ENCODE data around the gene RFX1.

Gene RFX1

GRCh38 chr19:13942023-13942684 is 64.0 kb downstream of the RFX1 start:
- CTCF ChIA-PET = no interaction called here

GRCh38 chr19:13938301-13939064 is 67.6 kb downstream of the RFX1 start, which contains the start of gene PODNL1:
Gene PODNL1, minus strand, starts transcription at chr19:13938417. Its CDS starts 236 bp downstream, at chr19:13938181.
- Histone ChIP-seq H3K4me3 (ENCODE audit: low read depth, low read length) (no peak within 1 kb of the TSS), H3K4me1 (ENCODE audit: control insufficient read depth, insufficient read depth, low read length) (no peaks in the 10 kb centered on the region), H3K27ac (ENCODE audit: extremely low read depth, low read depth, low read length) (no peak within 1 kb of the TSS), H3K9me3 (ENCODE audit: control insufficient read depth, insufficient read depth, low read depth, low read length) (no peaks in the 10 kb centered on the region), H3K36me3 (ENCODE audit: control insufficient read depth in 2 of 2, insufficient read depth in 1 of 2, low read length in 2 of 2) (no peaks in the 10 kb centered on the region; a peak in 1 of 3 replicates)
- ChIA-PET POLR2A (interaction anchor here (1.1 kb wide), 1 partner anchor 17 kb away, joined by 5 read pairs; no protein-coding TSS in a partner anchor), CTCF (interaction anchor here (0.6 to 0.8 kb wide), 3 partner anchors 35 to 232 kb away, joined by 3 to 4 read pairs (median 3); partner anchors contain the start of gene ASF1B)
- no peak for TF ChIP-seq ZNF335 (tag by site-specific recombination; conservative IDR thresholded peaks at IDR 0.05)
- 0 out of 2 replicates have a peak, but pooled peaks have one; percentile 50 for TF ChIP-seq PRDM10 (tag by site-specific recombination; IDR thresholded peaks at IDR 0.05)

More at GRCh38 chr19:13942023-13942684, 64.0 kb downstream of the RFX1 start:
- Histone ChIP-seq H3K4me1 (ENCODE audit: control insufficient read depth, insufficient read depth, low read length) (no peaks in the 10 kb centered on the region), H3K9me3 (ENCODE audit: control insufficient read depth, insufficient read depth, low read depth, low read length) (no peaks in the 10 kb centered on the region), H3K36me3 (ENCODE audit: control insufficient read depth in 2 of 2, insufficient read depth in 1 of 2, low read length in 2 of 2) (no peaks in the 10 kb centered on the region; a peak in 1 of 3 replicates), H3K27ac (ENCODE audit: extremely low read depth, low read depth, low read length) (no peak overlapping the region), H3K4me3 (ENCODE audit: low read depth, low read length) (no peak overlapping the region)
- TF ChIP-seq ZSCAN16 (tag by site-specific recombination; IDR thresholded peaks at IDR 0.05) (no peak), ZNF558 (tag by site-specific recombination; IDR thresholded peaks at IDR 0.05) (no peak), REPIN1 (tag by site-specific recombination; IDR thresholded peaks at IDR 0.05; ENCODE audit: low read depth) (no peak), ZSCAN18 (tag by site-specific recombination; IDR thresholded peaks at IDR 0.05) (no peak), ZNF404 (tag by site-specific recombination; IDR thresholded peaks at IDR 0.05) (no peak), ZBTB21 (tag by site-specific recombination; IDR thresholded peaks at IDR 0.05) (no peak), ZNF10 (tag by site-specific recombination; IDR thresholded peaks at IDR 0.05) (no peak), ZBTB1 (tag by site-specific recombination; IDR thresholded peaks at IDR 0.05) (no peak), TRIM28 (IDR thresholded peaks at IDR 0.05; ENCODE audit: borderline replicate concordance, low read length) (no peak), IKZF3 (tag by site-specific recombination; IDR thresholded peaks at IDR 0.05) (no peak), ZNF707 (tag by site-specific recombination; IDR thresholded peaks at IDR 0.05) (no peak), SETDB1 (IDR thresholded peaks at IDR 0.05; ENCODE audit: insufficient read length, low read length) (no peak), ZNF274 (IDR thresholded peaks at IDR 0.05; ENCODE audit: low read length) (no peak), ZNF274 (tag by site-specific recombination; IDR thresholded peaks at IDR 0.05; ENCODE audit: borderline replicate concordance) (no peak), ZSCAN4 (tag by site-specific recombination; IDR thresholded peaks at IDR 0.05) (no peak), ZNF560 (tag by site-specific recombination; IDR thresholded peaks at IDR 0.05; ENCODE audit: borderline replicate concordance) (no peak)
- POLR2A ChIA-PET = interaction anchor here (0.6 kb wide), 1 partner anchor 69 kb away, joined by 7 read pairs; no protein-coding TSS in a partner anchor
